Testis (tissue), 3 donors: Measurements from ENCODE around the gene PSENEN. TPM values are rescaled to one million over a fixed set of nuclear protein-coding genes. Genes with fewer than 3 reads are reported as not detected.
A peak's percentile ranks its signal among the peaks of the same experiment; 100 is the strongest.

ENCODE experiments used
- DNase-seq: peaks from one replicate; pipeline ENCODE4 v3.0.0-alpha.2; 2019
- H3K27ac ChIP-seq, 2 donors: fragments of 200-600 bp; sonication (generic); one replicate each; pipeline ENCODE4 v1.5.1; 2019
- H3K27me3 ChIP-seq: fragments of 200-600 bp; sonication (generic); one replicate; pipeline ENCODE4 v1.5.1; 2019
- H3K36me3 ChIP-seq: fragments of 200-600 bp; sonication (generic); one replicate; pipeline ENCODE4 v1.5.1; 2017; ENCODE audit warnings: low read depth; ENCODE audit errors: missing control alignments
- H3K4me1 ChIP-seq: fragments of 200-600 bp; sonication (generic); one replicate; pipeline ENCODE4 v1.5.1; 2019
- H3K4me3 ChIP-seq, 2 donors: fragments of 200-600 bp; sonication (generic); one replicate each; pipeline ENCODE4 v1.5.1; 2017 to 2019
- H3K9me3 ChIP-seq: fragments of 200-600 bp; sonication (generic); one replicate; pipeline ENCODE4 v1.5.1; 2017
- CTCF ChIP-seq, 3 experiments: fragments of 450-650 bp in 2 of 3; fragments of 200-600 bp in 1 of 3; sonication (generic) in 1 of 3; IDR thresholded peaks; one replicate each; pipeline ENCODE4 v1.5.1; 2016 to 2019; ENCODE audit warnings: antibody characterized with exemption in 3 of 3, mild to moderate bottlenecking in 2 of 3, moderate library complexity in 1 of 3
- POLR2A ChIP-seq: fragments of 450-650 bp; IDR thresholded peaks from one replicate; pipeline ENCODE4 v1.6.1; 2017; ENCODE audit warnings: antibody characterized with exemption, mild to moderate bottlenecking, moderate library complexity
- WGBS, 2 donors: methylation state at CpG; one replicate each; pipeline ENCODE4 v1.1.5; 2018; 5-methylcytosine and 5-hydroxymethylcytosine counted together
- intact Hi-C: fragments of 100-400 bp; cut with DNase I; formaldehyde crosslinking; loops from one replicate; pipeline ENCODE4 v1.15.1; 2023; ENCODE audit warnings: low total_unique reads
- polyA plus RNA-seq: library from polyadenylated mRNA; stranded (reverse); fragments of 350-450 nt; fragmentation: Illumina TruSeq; extraction: RNeasy Lipid Tissue Mini Kit (QIAGEN cat#74804); gene quantifications from one replicate; pipeline ENCODE4 v1.2.3, GENCODE V29; 2014; ENCODE audit warnings: low read depth, low replicate concordance; ENCODE audit not compliant: insufficient read depth
- total RNA-seq, 2 donors: library from RNA; depleted of rRNA; stranded (reverse); fragments of >200 nt; gene quantifications; one replicate each; pipeline ENCODE4 v1.2.3, GENCODE V29; 2016

PSENEN gene
- total and polyA plus RNA-seq, 3 donors from 2014 or later, result 100 to 303 (median 121) TPM

- intact Hi-C loops, result no loop called here
- no peak for DNase-seq
- WGBS, 2 donors, result 51 to 57% methylated on average over 11 to 29 of the region's 29 CpGs
Observed at GRCh38 chr19:35739275-35740107, 6.0 kb upstream of the PSENEN start.

DNA sequence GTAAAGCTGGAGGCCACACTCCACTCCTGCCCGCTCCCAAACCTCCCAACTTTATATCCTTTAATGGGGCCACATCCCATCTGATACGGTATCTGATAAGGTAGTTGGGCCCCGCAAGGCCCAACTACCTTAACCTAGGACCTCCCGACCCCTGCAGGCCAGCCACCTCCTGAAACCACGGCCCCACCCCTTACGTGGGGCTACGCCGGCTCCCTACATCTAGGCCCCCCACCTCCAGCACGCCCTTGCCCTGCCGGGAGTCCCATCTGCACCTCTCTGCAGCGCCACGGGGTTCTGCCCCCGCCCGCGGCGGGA, 5.4 kb upstream of the PSENEN start:
- Histone ChIP-seq H3K4me1 (peaks cover 6% of the 10 kb centered on the region), H3K4me3 (peak overlapping the region; percentile 50 to 56), H3K27me3 (no peaks in the 10 kb centered on the region), H3K27ac (peak overlapping the region in 1 of 2 donors; percentile 50), H3K36me3 (no peaks in the 10 kb centered on the region), H3K9me3 (no peaks in the 10 kb centered on the region)
- DNase-seq, result no peak
- intact Hi-C loops, result no loop called here
- TF ChIP-seq CTCF (IDR thresholded peaks at IDR 0.05) (no peak), POLR2A (no peak)
- WGBS, 2 donors, result 3 to 4% methylated on average over 6 to 14 of the region's 16 CpGs

More at GRCh38 chr19:35739275-35740107, 6.0 kb upstream of the PSENEN start:
- Histone ChIP-seq H3K27ac (no peak overlapping the region), H3K36me3 (no peaks in the 10 kb centered on the region), H3K9me3 (no peaks in the 10 kb centered on the region), H3K4me3 (peak overlapping the region in 1 of 2 donors; percentile 56), H3K27me3 (no peaks in the 10 kb centered on the region), H3K4me1 (peaks cover 6% of the 10 kb centered on the region)
- no peak for TF ChIP-seq CTCF (IDR thresholded peaks at IDR 0.05)
- TF ChIP-seq POLR2A, result no peak

- peak overlapping the region in 1 of 2 donors; percentile 50 for H3K27ac ChIP-seq
- intact Hi-C loops, result no loop called here
- TF ChIP-seq CTCF (IDR thresholded peaks at IDR 0.05), result no peak
- no peak for TF ChIP-seq POLR2A
- no peaks in the 10 kb centered on the region for H3K9me3 ChIP-seq
- peak; percentile 99 for DNase-seq
- H3K27me3 ChIP-seq, result no peaks in the 10 kb centered on the region
- 0 to 1% methylated on average over 39 to 61 of the region's 63 CpGs for WGBS, 2 donors
- peaks cover 6% of the 10 kb centered on the region for H3K4me1 ChIP-seq
- H3K4me3 ChIP-seq, result peak overlapping the region; percentile 50 to 56
- no peaks in the 10 kb centered on the region for H3K36me3 ChIP-seq
Observed at GRCh38 chr19:35740423-35741202, 4.8 kb upstream of the PSENEN start.

DNA sequence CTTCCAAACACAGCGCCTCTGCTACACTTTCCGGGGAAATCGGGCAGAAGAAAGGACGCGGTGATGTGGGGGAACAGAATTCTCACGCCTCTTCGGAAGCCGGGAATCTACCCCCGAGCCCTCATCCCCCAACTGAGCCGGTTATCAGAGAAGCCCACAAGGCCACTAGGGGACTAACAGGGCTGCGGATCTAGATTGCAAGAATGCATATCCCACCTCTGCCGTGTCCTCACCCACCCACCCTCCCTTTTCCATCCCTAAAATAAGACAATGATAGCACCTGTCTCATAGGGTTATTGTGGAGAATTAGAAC, 4.3 kb upstream of the PSENEN start:
- H3K27me3 ChIP-seq, result no peaks in the 10 kb centered on the region
- H3K27ac ChIP-seq, result no peak overlapping the region
- no peaks in the 10 kb centered on the region for H3K9me3 ChIP-seq
- peaks cover 10% of the 10 kb centered on the region for H3K4me1 ChIP-seq
- peak overlapping the region; percentile 50 to 56 for H3K4me3 ChIP-seq
- intact Hi-C loops, result no loop called here
- H3K36me3 ChIP-seq, result no peaks in the 10 kb centered on the region
- no peak for DNase-seq
- TF ChIP-seq POLR2A (no peak), CTCF (IDR thresholded peaks at IDR 0.05) (no peak)
- WGBS, 2 donors, result 7 to 17% methylated on average over 12 of the region's 12 CpGs
